SK-N-MC (cell line): Measurements from ENCODE around the gene BST1.

Experiments
- EZH2 ChIP-seq: fragments of 200-600 bp; sonication (generic); IDR thresholded peaks from one replicate; pipeline ENCODE4 v1.6.1; 2017; ENCODE audit warnings: antibody characterized with exemption
- POLR2AphosphoS5 ChIP-seq: IDR thresholded peaks from 2 replicates; pipeline ENCODE4 v1.6.1; 2012; ENCODE audit warnings: mild to moderate bottlenecking, low read depth, low read length, borderline replicate concordance

GRCh38 chr4:15714646-15715435, 12.0 kb downstream of the BST1 start:
- no peak for TF ChIP-seq EZH2
- TF ChIP-seq POLR2AphosphoS5: no peak
